Breast epithelium (tissue), 4 donors: ENCODE data around the gene DCAF8L1. TPM values are rescaled to one million over a fixed set of nuclear protein-coding genes. Genes with fewer than 3 reads are reported as not detected.
"Not testable (repeated sequence)": the region's sequence is repeated elsewhere in the genome, so short reads cannot be mapped to it uniquely, and the experiment has no call there.

Experiments
- DNase-seq, 2 donors: peaks; one replicate each; pipeline ENCODE4 v3.0.0-alpha.2; 2019; ENCODE audit warnings: low spot score in 2 of 2
- H3K27ac ChIP-seq, 2 donors: fragments of 200-600 bp; sonication (generic) in 1 of 2; one replicate each; pipeline ENCODE4 v1.5.1; 2016 to 2019; ENCODE audit warnings: mild to moderate bottlenecking in 1 of 2
- H3K27me3 ChIP-seq, 2 donors: fragments of 200-600 bp; sonication (generic) in 1 of 2; one replicate each; pipeline versions ENCODE4 v1.5.1 to v1.6.0; 2017 to 2019; ENCODE audit warnings: control low read depth in 1 of 2, mild to moderate bottlenecking in 1 of 2
- H3K36me3 ChIP-seq: fragments of 200-600 bp; one replicate; pipeline ENCODE4 v1.5.1; 2019
- H3K4me1 ChIP-seq, 2 donors: fragments of 200-600 bp; sonication (generic); one replicate each; pipeline ENCODE4 v1.5.1; 2016 to 2019; ENCODE audit warnings: control low read depth in 1 of 2
- H3K4me3 ChIP-seq, 3 donors: fragments of 200-600 bp; sonication (generic); 1 replicate in 2 of 3; 2 replicates in 1 of 3; pipeline ENCODE4 v1.5.1; 2016 to 2019; ENCODE audit warnings: mild to moderate bottlenecking in 3 of 3, moderate library complexity in 2 of 3
- H3K9me3 ChIP-seq, 2 donors: fragments of 200-600 bp; sonication (generic) in 1 of 2; one replicate each; pipeline ENCODE4 v1.5.1; 2016 to 2019; ENCODE audit warnings: control low read depth in 1 of 2
- CTCF ChIP-seq, 3 donors: fragments of 450-650 bp; IDR thresholded peaks; one replicate each; pipeline ENCODE4 v1.5.1; 2016 to 2017; ENCODE audit warnings: antibody characterized with exemption in 3 of 3, mild to moderate bottlenecking in 3 of 3, moderate library complexity in 3 of 3
- POLR2A ChIP-seq: fragments of 450-650 bp; IDR thresholded peaks from one replicate; pipeline ENCODE4 v1.6.1; 2016; ENCODE audit warnings: antibody characterized with exemption, mild to moderate bottlenecking, moderate library complexity
- POLR2AphosphoS5 ChIP-seq, 3 donors: sonication (generic); formaldehyde crosslinking; IDR thresholded peaks; one replicate each; pipeline ENCODE4 v1.6.1; 2017; ENCODE audit warnings: antibody characterized with exemption in 3 of 3
- intact Hi-C: fragments of 100-400 bp; cut with DNase I; formaldehyde crosslinking; loops from one replicate; pipeline ENCODE4 v1.15.1; 2023; ENCODE audit warnings: low total_unique reads
- total RNA-seq, 3 donors: library from RNA; depleted of rRNA; stranded (reverse); fragments of >200 nt; gene quantifications; one replicate each; pipeline ENCODE4 v1.1.0, GENCODE V29; 2016

Gene DCAF8L1
- total RNA-seq, 3 donors from 2014 or later: not detected

GRCh38 chrX:27976284-27976683, 5.0 kb downstream of the DCAF8L1 start:
- no peak for DNase-seq
- H3K27ac ChIP-seq: no peak overlapping the region
- H3K27me3 ChIP-seq: peaks cover 0 to 13% of the 10 kb centered on the region in 2 donors
- H3K4me1 ChIP-seq: no peaks in the 10 kb centered on the region
- no peaks in the 10 kb centered on the region for H3K9me3 ChIP-seq
- intact Hi-C loops: no loop called here
- TF ChIP-seq POLR2A (no peak), CTCF (IDR thresholded peaks at IDR 0.05) (no peak), POLR2AphosphoS5 (IDR thresholded peaks at IDR 0.05) (no peak)
- H3K4me3 ChIP-seq: no peak overlapping the region
- H3K36me3 ChIP-seq: no peaks in the 10 kb centered on the region

DNA sequence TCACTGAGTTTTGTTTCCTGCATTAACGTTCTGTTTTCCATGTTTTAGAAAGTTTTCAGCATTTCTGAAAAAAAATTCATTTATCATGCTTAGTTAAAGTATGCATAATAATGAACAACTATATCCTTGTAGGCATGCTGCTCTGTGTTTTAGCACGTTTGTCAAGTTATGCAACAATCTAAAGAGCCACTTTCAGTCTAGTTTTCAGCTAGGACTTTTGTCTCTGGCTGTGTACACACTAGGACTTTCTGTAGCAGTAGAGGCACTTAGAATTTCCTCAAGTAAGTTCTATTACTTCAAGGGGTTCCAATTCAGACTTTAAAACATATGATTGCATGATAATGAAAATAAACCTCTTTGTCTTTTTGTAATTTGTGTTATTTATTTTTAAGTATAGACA, 12.4 kb downstream of the DCAF8L1 start:
- no peak for TF ChIP-seq POLR2A
- H3K36me3 ChIP-seq: no peaks in the 10 kb centered on the region
- H3K4me3 ChIP-seq: no peak overlapping the region
- intact Hi-C loops: no loop called here
- peaks cover 0 to 13% of the 10 kb centered on the region in 2 donors for H3K27me3 ChIP-seq
- no peak for DNase-seq
- no peaks in the 10 kb centered on the region for H3K9me3 ChIP-seq
- H3K4me1 ChIP-seq: no peaks in the 10 kb centered on the region
- no peak overlapping the region for H3K27ac ChIP-seq

- no peaks in the 10 kb centered on the region for H3K4me1 ChIP-seq
- H3K36me3 ChIP-seq: no peaks in the 10 kb centered on the region
- intact Hi-C loops: no loop called here
- TF ChIP-seq POLR2AphosphoS5 (IDR thresholded peaks at IDR 0.05): no peak
- no peak for TF ChIP-seq CTCF (IDR thresholded peaks at IDR 0.05)
- TF ChIP-seq POLR2A: no peak
- H3K9me3 ChIP-seq: no peaks in the 10 kb centered on the region
- no peak for DNase-seq
- no peak overlapping the region for H3K4me3 ChIP-seq
- peaks cover 0 to 9% of the 10 kb centered on the region in 2 donors for H3K27me3 ChIP-seq
- H3K27ac ChIP-seq: no peak overlapping the region
These were observed 12.9 kb downstream of the DCAF8L1 start for GRCh38 chrX:27968352-27968751.

DNA sequence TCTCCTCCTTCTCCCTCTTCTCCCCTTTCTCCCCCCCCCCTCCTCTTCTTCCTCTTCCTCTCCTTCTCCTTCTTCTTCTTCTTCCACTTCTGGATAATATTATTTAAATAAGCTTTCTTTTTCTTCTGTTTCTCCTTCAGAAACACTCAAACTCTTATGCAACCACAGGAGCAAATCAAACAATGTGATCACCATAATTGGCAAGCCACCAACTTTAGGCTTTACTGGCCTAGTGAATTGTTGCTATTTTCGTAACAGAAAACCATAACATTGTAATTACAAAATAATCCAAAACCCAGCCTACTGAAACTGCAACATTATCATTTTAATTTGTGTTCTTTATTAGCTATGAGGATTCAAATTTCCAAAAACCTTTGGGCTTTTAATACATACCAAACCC, 14.3 kb downstream of the DCAF8L1 start:
- no peaks in the 10 kb centered on the region for H3K4me1 ChIP-seq
- H3K27ac ChIP-seq: no peak overlapping the region
- intact Hi-C loops: no loop called here
- no peak for TF ChIP-seq CTCF (IDR thresholded peaks at IDR 0.05)
- H3K36me3 ChIP-seq: no peaks in the 10 kb centered on the region
- no peak for DNase-seq
- H3K4me3 ChIP-seq: no peak overlapping the region
- H3K9me3 ChIP-seq: no peaks in the 10 kb centered on the region
- no peaks in the 10 kb centered on the region for H3K27me3 ChIP-seq

- Histone ChIP-seq H3K4me3 (no peak overlapping the region), H3K4me1 (no peaks in the 10 kb centered on the region), H3K27me3 (no peaks in the 10 kb centered on the region), H3K27ac (no peak overlapping the region), H3K36me3 (no peaks in the 10 kb centered on the region), H3K9me3 (no peaks in the 10 kb centered on the region)
- intact Hi-C loops: no loop called here
- TF ChIP-seq POLR2A (no peak), POLR2AphosphoS5 (IDR thresholded peaks at IDR 0.05) (no peak), CTCF (IDR thresholded peaks at IDR 0.05) (no peak)
- DNase-seq: no peak
These were observed 14.8 kb downstream of the DCAF8L1 start for GRCh38 chrX:27966492-27966891.

- H3K27me3 ChIP-seq, H3K36me3 ChIP-seq, intact Hi-C loops: not testable (repeated sequence)
These were observed 15.9 kb downstream of the DCAF8L1 start for GRCh38 chrX:27965348-27965747.

More at GRCh38 chrX:27965348-27965747, 15.9 kb downstream of the DCAF8L1 start:
- H3K9me3 ChIP-seq, DNase-seq, H3K27ac ChIP-seq, H3K4me1 ChIP-seq, H3K4me3 ChIP-seq: not testable (repeated sequence)
